IMR-90 (cell line): ENCODE results near the gene CFAP61.

Source experiments
- CEBPB ChIP-seq: IDR thresholded peaks from 2 replicates; pipeline ENCODE4 v1.6.1; 2012; ENCODE audit warnings: low read depth, low read length, improper control_type of control experiment
- CTCF ChIP-seq: conservative IDR thresholded peaks from 2 replicates; pipeline ENCODE4 v1.5.1; 2012; ENCODE audit warnings: mild to moderate bottlenecking, low read depth, low read length, improper control_type of control experiment
- MAZ ChIP-seq: IDR thresholded peaks from 2 replicates; pipeline ENCODE4 v1.6.1; 2012; ENCODE audit warnings: low read depth, mild to moderate bottlenecking, low read length, improper control_type of control experiment, moderate library complexity, borderline replicate concordance
- POLR2A ChIP-seq: IDR thresholded peaks from 2 replicates; pipeline ENCODE4 v1.6.1; 2012; ENCODE audit warnings: mild to moderate bottlenecking, low read depth, low read length
- SMC3 ChIP-seq: fragments of 150-350 bp; IDR thresholded peaks from 2 replicates; pipeline ENCODE4 v1.6.1; 2016; ENCODE audit warnings: low read depth, mild to moderate bottlenecking, antibody characterized with exemption, low read length, moderate library complexity
- USF2 ChIP-seq: fragments of 150-350 bp; IDR thresholded peaks from 2 replicates; pipeline ENCODE4 v1.6.1; 2017; ENCODE audit warnings: mild to moderate bottlenecking, antibody characterized with exemption, low read length, low read depth

GRCh38 chr20:20333866-20334265, 281.5 kb downstream of the CFAP61 start:
- TF ChIP-seq CTCF (no peak), CEBPB (no peak), SMC3 (no peak), POLR2A (no peak), USF2 (no peak), MAZ (no peak)
